ENCODE data around the gene TMEM203.

The TMEM203 gene

GRCh38 chr9:137172901-137173795 is 32.3 kb downstream of the TMEM203 start:
- Histone ChIP-seq H3K27me3 (replicated peaks; ENCODE audit: insufficient read depth, low read length) (peaks cover 40% of the 10 kb centered on the region), H3K27ac (ENCODE audit: low read length) (no peak overlapping the region), H3K9ac (ENCODE audit: low read length) (no peak overlapping the region), H3F3A (ENCODE audit: insufficient read depth, low read length) (peaks cover 10% of the 10 kb centered on the region; the same call in 1 of the 2 replicates), H3K79me2 (ENCODE audit: low read length) (no peaks in the 10 kb centered on the region), H3K9me2 (replicated peaks; ENCODE audit: insufficient read depth, low read length) (no peaks in the 10 kb centered on the region), H4K20me1 (ENCODE audit: insufficient read depth, low read length) (no peaks in the 10 kb centered on the region), H3K4me2 (ENCODE audit: low read depth, low read length) (no peak overlapping the region), H3K9me3 (replicated peaks; ENCODE audit: insufficient read depth, low read length) (no peaks in the 10 kb centered on the region), H3K4me1 (ENCODE audit: low read length) (no peaks in the 10 kb centered on the region), H3K4me3 (ENCODE audit: low read length) (no peak overlapping the region), H3K36me3 (replicated peaks; ENCODE audit: insufficient read depth, low read length) (no peaks in the 10 kb centered on the region), H2AFZ (ENCODE audit: low read length) (no peak overlapping the region)
- TF ChIP-seq EZH2phosphoT487 (IDR thresholded peaks at IDR 0.05; ENCODE audit: low read length) (no peak), EZH2 (optimal IDR thresholded peaks at IDR 0.05; ENCODE audit: low read depth, low read length) (no peak)
- TF ChIP-seq, protein P1, sequence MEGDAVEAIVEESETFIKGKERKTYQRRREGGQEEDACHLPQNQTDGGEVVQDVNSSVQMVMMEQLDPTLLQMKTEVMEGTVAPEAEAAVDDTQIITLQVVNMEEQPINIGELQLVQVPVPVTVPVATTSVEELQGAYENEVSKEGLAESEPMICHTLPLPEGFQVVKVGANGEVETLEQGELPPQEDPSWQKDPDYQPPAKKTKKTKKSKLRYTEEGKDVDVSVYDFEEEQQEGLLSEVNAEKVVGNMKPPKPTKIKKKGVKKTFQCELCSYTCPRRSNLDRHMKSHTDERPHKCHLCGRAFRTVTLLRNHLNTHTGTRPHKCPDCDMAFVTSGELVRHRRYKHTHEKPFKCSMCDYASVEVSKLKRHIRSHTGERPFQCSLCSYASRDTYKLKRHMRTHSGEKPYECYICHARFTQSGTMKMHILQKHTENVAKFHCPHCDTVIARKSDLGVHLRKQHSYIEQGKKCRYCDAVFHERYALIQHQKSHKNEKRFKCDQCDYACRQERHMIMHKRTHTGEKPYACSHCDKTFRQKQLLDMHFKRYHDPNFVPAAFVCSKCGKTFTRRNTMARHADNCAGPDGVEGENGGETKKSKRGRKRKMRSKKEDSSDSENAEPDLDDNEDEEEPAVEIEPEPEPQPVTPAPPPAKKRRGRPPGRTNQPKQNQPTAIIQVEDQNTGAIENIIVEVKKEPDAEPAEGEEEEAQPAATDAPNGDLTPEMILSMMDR (IDR thresholded peaks at IDR 0.05; ENCODE audit: low read length), result no peak
- no peak for DNase-seq

- Histone ChIP-seq H3K9me3 (replicated peaks; ENCODE audit: insufficient read depth, low read length) (no peaks in the 10 kb centered on the region), H3K4me3 (ENCODE audit: low read length) (no peak overlapping the region), H4K20me1 (ENCODE audit: insufficient read depth, low read length) (no peaks in the 10 kb centered on the region), H3K27me3 (replicated peaks; ENCODE audit: insufficient read depth, low read length) (peaks cover 58% of the 10 kb centered on the region), H3K4me2 (ENCODE audit: low read depth, low read length) (no peak overlapping the region), H3K79me2 (ENCODE audit: low read length) (no peaks in the 10 kb centered on the region), H2AFZ (ENCODE audit: low read length) (no peak overlapping the region), H3K9me2 (replicated peaks; ENCODE audit: insufficient read depth, low read length) (no peaks in the 10 kb centered on the region), H3K4me1 (ENCODE audit: low read length) (no peaks in the 10 kb centered on the region), H3K27ac (ENCODE audit: low read length) (no peak overlapping the region), H3K9ac (ENCODE audit: low read length) (no peak overlapping the region), H3K36me3 (replicated peaks; ENCODE audit: insufficient read depth, low read length) (no peaks in the 10 kb centered on the region), H3F3A (ENCODE audit: insufficient read depth, low read length) (peaks cover 2% of the 10 kb centered on the region; the same call in 1 of the 2 replicates)
- DNase-seq, result no peak
- no peak for TF ChIP-seq EZH2phosphoT487 (IDR thresholded peaks at IDR 0.05; ENCODE audit: low read length)
- TF ChIP-seq EZH2 (optimal IDR thresholded peaks at IDR 0.05; ENCODE audit: low read depth, low read length), result no peak
- TF ChIP-seq, protein P1 (IDR thresholded peaks at IDR 0.05; ENCODE audit: low read length), result no peak
Measured at GRCh38 chr9:137171149-137171900, 34.1 kb downstream of the TMEM203 start.

DNA sequence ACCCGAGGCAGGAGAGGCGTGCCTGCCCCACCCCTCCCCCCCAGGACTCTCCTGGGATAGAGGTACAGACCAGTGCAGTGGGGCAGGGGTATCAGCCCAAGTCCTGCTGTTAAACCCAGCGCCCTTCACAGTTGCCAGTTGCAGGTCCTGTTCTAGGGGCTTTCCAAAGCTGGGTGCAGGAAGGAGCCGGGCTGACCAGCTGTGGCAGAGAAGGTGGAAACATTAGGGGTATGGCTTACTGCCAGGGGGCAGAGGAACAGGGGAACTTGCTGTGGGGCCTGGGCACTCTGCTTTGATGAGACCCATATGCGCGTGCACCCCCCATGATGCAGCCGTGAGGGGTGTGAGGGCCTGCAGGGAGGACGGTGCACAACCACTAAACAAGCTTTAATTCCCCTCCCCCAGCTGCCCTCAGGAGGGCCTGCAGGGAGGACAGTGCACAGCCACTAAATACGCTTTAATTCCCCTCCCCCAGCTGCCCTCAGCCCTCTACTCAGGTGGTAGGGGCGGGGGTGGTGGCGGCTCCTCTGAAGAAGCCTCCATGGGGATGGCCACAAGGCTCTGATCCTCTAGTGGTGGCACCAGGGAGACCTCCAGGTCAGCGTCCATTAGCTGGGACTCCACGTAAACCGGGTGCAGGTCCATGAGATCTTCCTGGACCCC is 34.8 kb downstream of the TMEM203 start:
- Histone ChIP-seq H3K4me2 (ENCODE audit: low read depth, low read length) (no peak overlapping the region), H3K4me3 (ENCODE audit: low read length) (no peak overlapping the region), H3K79me2 (ENCODE audit: low read length) (no peaks in the 10 kb centered on the region), H2AFZ (ENCODE audit: low read length) (no peak overlapping the region), H3K27me3 (replicated peaks; ENCODE audit: insufficient read depth, low read length) (peaks cover 65% of the 10 kb centered on the region), H3K9ac (ENCODE audit: low read length) (no peak overlapping the region), H3F3A (ENCODE audit: insufficient read depth, low read length) (no peaks in the 10 kb centered on the region), H4K20me1 (ENCODE audit: insufficient read depth, low read length) (no peaks in the 10 kb centered on the region), H3K4me1 (ENCODE audit: low read length) (no peaks in the 10 kb centered on the region), H3K9me3 (replicated peaks; ENCODE audit: insufficient read depth, low read length) (no peaks in the 10 kb centered on the region), H3K27ac (ENCODE audit: low read length) (no peak overlapping the region), H3K36me3 (replicated peaks; ENCODE audit: insufficient read depth, low read length) (no peaks in the 10 kb centered on the region), H3K9me2 (replicated peaks; ENCODE audit: insufficient read depth, low read length) (no peaks in the 10 kb centered on the region)
- TF ChIP-seq, protein P1 (IDR thresholded peaks at IDR 0.05; ENCODE audit: low read length), result no peak
- no peak for TF ChIP-seq EZH2 (optimal IDR thresholded peaks at IDR 0.05; ENCODE audit: low read depth, low read length)
- no peak for TF ChIP-seq EZH2phosphoT487 (IDR thresholded peaks at IDR 0.05; ENCODE audit: low read length)
- DNase-seq, result no peak
